Dendritic cell treated with granulocyte-macrophage colony-stimulating factor and Interleukin-4, amounts not matched to agents 40 ng/mL and 50 ng/mL, for 4 days (primary cell): ENCODE results near the gene PRSS1.

Experiments used
- H3K27ac Mint-ChIP-seq: one replicate; pipeline ENCODE4 v1.8.0; 2022; ENCODE audit warnings: mild to moderate bottlenecking, mixed read lengths
- H3K27me3 Mint-ChIP-seq: one replicate; pipeline ENCODE4 v1.8.0; 2022; ENCODE audit warnings: mild to moderate bottlenecking, mixed read lengths
- H3K36me3 Mint-ChIP-seq: one replicate; pipeline ENCODE4 v1.8.0; 2022; ENCODE audit warnings: low read depth, mixed read lengths
- H3K4me1 Mint-ChIP-seq: one replicate; pipeline ENCODE4 v1.8.0; 2022; ENCODE audit warnings: low read depth, mixed read lengths
- H3K4me3 Mint-ChIP-seq: one replicate; pipeline ENCODE4 v1.8.0; 2022; ENCODE audit warnings: mild to moderate bottlenecking, moderate library complexity, mixed read lengths
- H3K9me3 Mint-ChIP-seq: one replicate; pipeline ENCODE4 v1.8.0; 2022; ENCODE audit warnings: mixed read lengths
- intact Hi-C: fragments of 100-400 bp; cut with micrococcal nuclease; formaldehyde crosslinking; loops from one replicate; pipeline ENCODE4 v1.15.0; 2022

Gene PRSS1

GRCh38 chr7:142798451-142799436 is 49.5 kb downstream of the PRSS1 start:
- no peak overlapping the region for H3K27ac Mint-ChIP-seq
- no peaks in the 10 kb centered on the region for H3K36me3 Mint-ChIP-seq
- intact Hi-C loops = no loop called here
- H3K9me3 Mint-ChIP-seq = no peaks in the 10 kb centered on the region
- no peak overlapping the region for H3K4me3 Mint-ChIP-seq
- H3K27me3 Mint-ChIP-seq = peaks cover 65% of the 10 kb centered on the region
- peaks cover 18% of the 10 kb centered on the region for H3K4me1 Mint-ChIP-seq

DNA sequence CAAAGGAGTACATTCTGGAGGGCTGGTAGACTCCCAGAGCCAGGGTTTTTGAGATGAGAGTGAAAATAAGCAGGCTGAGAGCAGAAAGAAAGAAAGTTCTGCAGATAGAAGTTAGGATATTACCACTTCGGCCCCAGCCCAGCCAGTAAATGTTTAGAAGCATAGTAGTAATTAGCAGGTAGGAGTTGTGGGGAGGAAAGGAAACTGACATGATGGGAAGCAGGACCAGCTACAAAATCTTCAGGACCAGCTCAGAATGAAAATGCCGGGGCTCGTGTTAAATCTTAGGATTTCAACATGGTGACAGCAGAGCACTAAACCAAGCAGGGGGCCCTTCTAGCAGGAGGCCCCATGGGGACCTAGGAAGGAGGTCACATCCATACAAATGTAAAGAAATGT is 50.2 kb downstream of the PRSS1 start:
- intact Hi-C loops = no loop called here
- H3K27me3 Mint-ChIP-seq = peaks cover 58% of the 10 kb centered on the region
- no peaks in the 10 kb centered on the region for H3K9me3 Mint-ChIP-seq
- no peaks in the 10 kb centered on the region for H3K36me3 Mint-ChIP-seq
- peaks cover 18% of the 10 kb centered on the region for H3K4me1 Mint-ChIP-seq
- no peak overlapping the region for H3K27ac Mint-ChIP-seq
- H3K4me3 Mint-ChIP-seq = no peak overlapping the region

DNA sequence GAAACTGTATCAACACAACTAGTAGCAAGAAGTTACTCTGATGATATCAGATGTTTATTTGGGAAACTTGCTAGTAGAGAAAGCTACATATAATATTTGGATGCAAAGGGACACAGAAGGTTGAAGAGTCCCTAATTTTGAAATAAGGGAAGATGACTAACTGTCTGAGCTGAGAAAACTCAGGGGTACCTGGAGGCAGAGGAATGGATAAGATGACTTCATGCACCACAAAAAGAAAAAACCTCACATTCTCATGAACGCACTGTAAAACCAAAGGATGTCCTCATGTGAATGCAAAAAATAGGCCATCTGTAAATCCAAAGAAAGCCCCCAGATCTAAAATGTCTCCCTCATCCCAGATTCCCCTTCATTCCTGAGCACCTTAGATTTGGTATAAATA is 50.8 kb downstream of the PRSS1 start:
- Mint-ChIP-seq H3K4me3 (no peak overlapping the region), H3K27me3 (peaks cover 55% of the 10 kb centered on the region), H3K27ac (no peak overlapping the region), H3K9me3 (no peaks in the 10 kb centered on the region), H3K36me3 (no peaks in the 10 kb centered on the region), H3K4me1 (peaks cover 18% of the 10 kb centered on the region)
- intact Hi-C loops = no loop called here

GRCh38 chr7:142800699-142801260 is 51.5 kb downstream of the PRSS1 start:
- no peak overlapping the region for H3K27ac Mint-ChIP-seq
- H3K9me3 Mint-ChIP-seq = no peaks in the 10 kb centered on the region
- H3K36me3 Mint-ChIP-seq = no peaks in the 10 kb centered on the region
- no peak overlapping the region for H3K4me3 Mint-ChIP-seq
- intact Hi-C loops = no loop called here
- H3K4me1 Mint-ChIP-seq = peaks cover 18% of the 10 kb centered on the region
- H3K27me3 Mint-ChIP-seq = peaks cover 50% of the 10 kb centered on the region

DNA sequence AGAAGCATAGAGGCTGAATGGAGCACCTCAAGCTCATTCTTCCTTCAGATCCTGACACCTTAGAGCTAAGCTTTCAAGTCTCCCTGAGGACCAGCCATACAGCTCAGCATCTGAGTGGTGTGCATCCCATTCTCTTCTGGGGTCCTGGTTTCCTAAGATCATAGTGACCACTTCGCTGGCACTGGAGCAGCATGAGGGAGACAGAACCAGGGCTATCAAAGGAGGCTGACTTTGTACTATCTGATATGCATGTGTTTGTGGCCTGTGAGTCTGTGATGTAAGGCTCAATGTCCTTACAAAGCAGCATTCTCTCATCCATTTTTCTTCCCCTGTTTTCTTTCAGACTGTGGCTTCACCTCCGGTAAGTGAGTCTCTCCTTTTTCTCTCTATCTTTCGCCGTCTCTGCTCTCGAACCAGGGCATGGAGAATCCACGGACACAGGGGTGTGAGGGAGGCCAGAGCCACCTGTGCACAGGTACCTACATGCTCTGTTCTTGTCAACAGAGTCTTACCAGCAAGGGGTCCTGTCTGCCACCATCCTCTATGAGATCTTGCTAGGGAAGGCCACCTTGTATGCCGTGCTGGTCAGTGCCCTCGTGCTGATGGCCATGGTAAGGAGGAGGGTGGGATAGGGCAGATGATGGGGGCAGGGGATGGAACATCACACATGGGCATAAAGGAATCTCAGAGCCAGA is 52.5 kb downstream of the PRSS1 start:
- intact Hi-C loops = no loop called here
- Mint-ChIP-seq H3K4me1 (peaks cover 10% of the 10 kb centered on the region), H3K27me3 (peaks cover 42% of the 10 kb centered on the region), H3K4me3 (no peak overlapping the region), H3K9me3 (no peaks in the 10 kb centered on the region), H3K36me3 (no peaks in the 10 kb centered on the region), H3K27ac (no peak overlapping the region)

DNA sequence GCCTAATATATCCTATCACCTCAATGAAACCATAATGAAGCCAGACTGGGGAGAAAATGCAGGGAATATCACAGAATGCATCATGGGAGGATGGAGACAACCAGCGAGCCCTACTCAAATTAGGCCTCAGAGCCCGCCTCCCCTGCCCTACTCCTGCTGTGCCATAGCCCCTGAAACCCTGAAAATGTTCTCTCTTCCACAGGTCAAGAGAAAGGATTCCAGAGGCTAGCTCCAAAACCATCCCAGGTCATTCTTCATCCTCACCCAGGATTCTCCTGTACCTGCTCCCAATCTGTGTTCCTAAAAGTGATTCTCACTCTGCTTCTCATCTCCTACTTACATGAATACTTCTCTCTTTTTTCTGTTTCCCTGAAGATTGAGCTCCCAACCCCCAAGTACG is 53.0 kb downstream of the PRSS1 start:
- Mint-ChIP-seq H3K9me3 (no peaks in the 10 kb centered on the region), H3K36me3 (no peaks in the 10 kb centered on the region), H3K4me3 (no peak overlapping the region), H3K4me1 (peaks cover 7% of the 10 kb centered on the region), H3K27ac (no peak overlapping the region), H3K27me3 (peaks cover 39% of the 10 kb centered on the region)
- intact Hi-C loops = no loop called here
